Esophagus squamous epithelium (tissue), 4 donors: ENCODE data around the gene IFNK.

ENCODE experiments used
- CTCF ChIP-seq, 6 experiments: fragments of 450-650 bp in 4 of 6; fragments of 200-600 bp in 2 of 6; sonication (generic) in 2 of 6; IDR thresholded peaks; one replicate each; pipeline ENCODE4 v1.5.1; 2016 to 2019; ENCODE audit warnings: antibody characterized with exemption in 6 of 6, mild to moderate bottlenecking in 4 of 6, moderate library complexity in 4 of 6
- POLR2A ChIP-seq, 4 donors: fragments of 450-650 bp; IDR thresholded peaks; one replicate each; pipeline ENCODE4 v1.6.1; 2017; ENCODE audit warnings: antibody characterized with exemption in 4 of 4, mild to moderate bottlenecking in 4 of 4, moderate library complexity in 3 of 4

DNA sequence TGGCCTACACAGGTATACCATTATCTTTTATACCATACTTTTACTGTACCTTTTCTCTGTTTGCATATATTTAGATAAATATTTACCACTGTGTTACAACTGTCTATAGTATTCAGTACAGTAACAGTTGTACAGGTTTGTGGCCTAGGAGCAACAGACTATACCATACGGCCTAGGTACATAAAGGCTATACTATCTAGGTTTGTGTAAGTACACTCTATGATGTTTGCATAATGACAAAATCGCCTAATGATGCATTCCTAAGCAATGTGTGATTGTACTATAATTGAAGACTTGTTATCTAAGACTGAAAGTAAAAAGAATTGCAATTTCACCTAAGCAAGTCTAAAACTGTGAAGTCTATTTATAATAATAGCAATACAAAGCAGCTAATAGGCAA is 45.3 kb downstream of the IFNK start:
- TF ChIP-seq CTCF (IDR thresholded peaks at IDR 0.05) (no peak), POLR2A (IDR thresholded peaks at IDR 0.05) (no peak)
